GM21723 (cell line): ENCODE measurements around the gene CCL11.
"Not testable (repeated sequence)": the region's sequence is repeated elsewhere in the genome, so short reads cannot be mapped to it uniquely, and the experiment has no call there.

Source experiments
- ATAC-seq: cut with Tn5 transposase; IDR thresholded peaks from one replicate; pipeline ENCODE4 v1.9.1; 2021; ENCODE audit warnings: mild to moderate bottlenecking, moderate library complexity; ENCODE audit not compliant: unreplicated experiment

The CCL11 gene

GRCh38 chr17:34306466-34306865 is 20.9 kb downstream of the CCL11 start:
- no peak for ATAC-seq

GRCh38 chr17:34307110-34307509 is 21.6 kb downstream of the CCL11 start:
- ATAC-seq: no peak

GRCh38 chr17:34308371-34308770 is 22.8 kb downstream of the CCL11 start:
- no peak for ATAC-seq

GRCh38 chr17:34311291-34311690 is 25.7 kb downstream of the CCL11 start:
- ATAC-seq: no peak

GRCh38 chr17:34312080-34312479 is 26.5 kb downstream of the CCL11 start:
- no peak for ATAC-seq

- ATAC-seq: no peak
Observed at GRCh38 chr17:34313164-34313563, 27.6 kb downstream of the CCL11 start.

- ATAC-seq: no peak
Observed at GRCh38 chr17:34314279-34314678, 28.7 kb downstream of the CCL11 start.

- no peak for ATAC-seq
Observed at GRCh38 chr17:34318474-34318873, 32.9 kb downstream of the CCL11 start.

- no peak for ATAC-seq
Observed at GRCh38 chr17:34319039-34319483, 33.5 kb downstream of the CCL11 start, which contains the start of gene CCL8. Gene CCL8, plus strand, starts transcription at chr17:34319435. Its CDS starts 67 bp downstream, at chr17:34319502.

GRCh38 chr17:34321964-34322363 is 36.4 kb downstream of the CCL11 start:
- ATAC-seq: no peak

- ATAC-seq: not testable (repeated sequence)
Observed at GRCh38 chr17:34327580-34327979, 42.0 kb downstream of the CCL11 start.

GRCh38 chr17:34337701-34338100 is 52.2 kb downstream of the CCL11 start:
- no peak for ATAC-seq
